ENCODE results near the gene RUNX1. TPM values are rescaled to one million over a fixed set of nuclear protein-coding genes. Genes with fewer than 3 reads are reported as not detected.

Gene RUNX1
- total RNA-seq, 3 donors from 2014 or later: 24.8 to 165 (median 127) TPM

- TF ChIP-seq POLR2A (IDR thresholded peaks at IDR 0.05) (no peak), POLR2AphosphoS5 (IDR thresholded peaks at IDR 0.05) (no peak), CTCF (IDR thresholded peaks at IDR 0.05) (no peak)
- DNase-seq (ENCODE audit: low spot score in 2 of 2): no peak
- intact Hi-C loops (cut with DNase I; ENCODE audit: low total_unique reads): no loop called here
- Histone ChIP-seq H3K27me3 (no peaks in the 10 kb centered on the region), H3K9me3 (no peaks in the 10 kb centered on the region), H3K27ac (no peak overlapping the region), H3K36me3 (no peaks in the 10 kb centered on the region), H3K4me3 (no peak overlapping the region), H3K4me1 (no peaks in the 10 kb centered on the region)
Observed at GRCh38 chr21:34942911-34943310, 106.2 kb downstream of the RUNX1 start.

GRCh38 chr21:34941162-34941561 is 107.9 kb downstream of the RUNX1 start:
- H3K4me3 ChIP-seq: no peak overlapping the region
- no peaks in the 10 kb centered on the region for H3K9me3 ChIP-seq
- DNase-seq (ENCODE audit: low spot score in 2 of 2): no peak
- intact Hi-C loops (cut with DNase I; ENCODE audit: low total_unique reads): no loop called here
- no peaks in the 10 kb centered on the region for H3K4me1 ChIP-seq
- H3K36me3 ChIP-seq: no peaks in the 10 kb centered on the region
- no peak overlapping the region for H3K27ac ChIP-seq
- no peak for TF ChIP-seq CTCF (IDR thresholded peaks at IDR 0.05)
- no peak for TF ChIP-seq POLR2AphosphoS5 (IDR thresholded peaks at IDR 0.05)
- no peak for TF ChIP-seq POLR2A (IDR thresholded peaks at IDR 0.05)
- H3K27me3 ChIP-seq: no peaks in the 10 kb centered on the region

- Histone ChIP-seq H3K9me3 (no peaks in the 10 kb centered on the region), H3K36me3 (no peaks in the 10 kb centered on the region), H3K27me3 (no peaks in the 10 kb centered on the region), H3K27ac (no peak overlapping the region), H3K4me1 (no peaks in the 10 kb centered on the region), H3K4me3 (no peak overlapping the region)
- TF ChIP-seq POLR2A (IDR thresholded peaks at IDR 0.05) (no peak), CTCF (IDR thresholded peaks at IDR 0.05) (no peak), POLR2AphosphoS5 (IDR thresholded peaks at IDR 0.05) (no peak)
- intact Hi-C loops (cut with DNase I; ENCODE audit: low total_unique reads): no loop called here
- no peak for DNase-seq (ENCODE audit: low spot score in 2 of 2)
Observed at GRCh38 chr21:34939673-34940331, 109.3 kb downstream of the RUNX1 start.

- Histone ChIP-seq H3K27ac (no peak overlapping the region), H3K27me3 (no peaks in the 10 kb centered on the region), H3K9me3 (no peaks in the 10 kb centered on the region), H3K4me1 (no peaks in the 10 kb centered on the region), H3K4me3 (no peak overlapping the region), H3K36me3 (no peaks in the 10 kb centered on the region)
- intact Hi-C loops (cut with DNase I; ENCODE audit: low total_unique reads): no loop called here
- TF ChIP-seq CTCF (IDR thresholded peaks at IDR 0.05): no peak
- TF ChIP-seq POLR2A (IDR thresholded peaks at IDR 0.05): no peak
- TF ChIP-seq POLR2AphosphoS5 (IDR thresholded peaks at IDR 0.05): no peak
- no peak for DNase-seq (ENCODE audit: low spot score in 2 of 2)
Observed at GRCh38 chr21:34938089-34938764, 110.9 kb downstream of the RUNX1 start.

- DNase-seq (ENCODE audit: low spot score in 2 of 2): no peak
- Histone ChIP-seq H3K9me3 (no peaks in the 10 kb centered on the region), H3K36me3 (no peaks in the 10 kb centered on the region), H3K27ac (no peak overlapping the region), H3K27me3 (no peaks in the 10 kb centered on the region), H3K4me3 (no peak overlapping the region), H3K4me1 (no peaks in the 10 kb centered on the region)
- TF ChIP-seq CTCF (IDR thresholded peaks at IDR 0.05) (no peak), POLR2A (IDR thresholded peaks at IDR 0.05) (no peak), POLR2AphosphoS5 (IDR thresholded peaks at IDR 0.05) (no peak)
- intact Hi-C loops (cut with DNase I; ENCODE audit: low total_unique reads): no loop called here
Observed at GRCh38 chr21:34936883-34937563, 112.1 kb downstream of the RUNX1 start.
